ENCODE results near the gene ANXA11.

ANXA11 gene

DNA sequence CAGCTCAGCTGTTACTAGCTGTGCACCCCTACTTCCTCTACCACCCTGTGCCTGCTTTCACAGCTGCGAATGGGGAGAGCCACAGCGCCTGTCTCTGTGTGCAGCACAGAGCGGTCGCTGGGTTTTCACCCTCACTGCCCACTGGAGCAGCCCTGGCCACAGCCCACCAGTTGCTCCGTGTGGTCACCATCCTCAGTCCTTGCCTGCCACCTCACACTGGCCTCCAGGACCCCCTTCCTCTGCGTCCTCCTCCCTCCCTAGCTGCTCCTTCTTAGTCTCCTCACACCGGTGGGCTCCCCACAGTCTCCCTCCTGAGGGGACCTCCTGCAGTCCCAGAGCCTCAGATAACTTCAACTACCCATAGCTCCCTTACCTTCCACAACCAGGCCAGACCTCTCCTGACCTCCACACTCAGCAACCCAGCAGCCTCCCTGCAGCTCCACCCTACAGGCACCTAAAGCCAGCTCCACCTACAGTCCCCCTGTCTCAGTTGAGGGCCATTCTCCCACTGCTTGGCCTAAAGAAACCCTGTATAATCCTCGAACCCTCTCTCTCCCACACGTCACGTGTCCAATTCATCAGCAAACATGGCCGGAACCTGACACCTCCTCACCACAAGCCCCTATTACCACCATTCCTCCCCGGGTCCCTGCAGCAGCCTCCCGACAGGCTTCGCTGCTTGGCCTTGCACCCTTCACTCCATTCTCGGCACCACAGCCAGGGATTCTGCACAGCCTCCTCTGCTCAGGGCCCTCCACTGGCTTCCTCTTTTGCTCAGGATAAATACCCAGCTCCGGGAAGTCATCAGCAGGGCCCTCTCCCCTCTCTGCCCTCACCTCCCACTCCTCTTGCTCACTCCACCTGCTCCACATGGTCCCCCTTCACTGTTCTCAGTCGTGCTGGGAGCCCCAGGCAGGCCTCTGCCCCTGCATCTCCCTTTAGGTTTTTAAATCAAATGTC, 44.7 kb downstream of the ANXA11 start:
- DNase-seq (ENCODE audit: low spot score in 2 of 2) = no peak
- Histone ChIP-seq H3K36me3 (replicated peaks) (peaks cover 50% of the 10 kb centered on the region), H3K4me1 (no peaks in the 10 kb centered on the region), H3K9me3 (no peaks in the 10 kb centered on the region), H3K27me3 (ENCODE audit: low read depth) (no peaks in the 10 kb centered on the region), H3K4me3 (no peak overlapping the region)
- in situ Hi-C loops (cut with MboI; ENCODE audit: low sequenced_read_pairs) = no loop called here

DNA sequence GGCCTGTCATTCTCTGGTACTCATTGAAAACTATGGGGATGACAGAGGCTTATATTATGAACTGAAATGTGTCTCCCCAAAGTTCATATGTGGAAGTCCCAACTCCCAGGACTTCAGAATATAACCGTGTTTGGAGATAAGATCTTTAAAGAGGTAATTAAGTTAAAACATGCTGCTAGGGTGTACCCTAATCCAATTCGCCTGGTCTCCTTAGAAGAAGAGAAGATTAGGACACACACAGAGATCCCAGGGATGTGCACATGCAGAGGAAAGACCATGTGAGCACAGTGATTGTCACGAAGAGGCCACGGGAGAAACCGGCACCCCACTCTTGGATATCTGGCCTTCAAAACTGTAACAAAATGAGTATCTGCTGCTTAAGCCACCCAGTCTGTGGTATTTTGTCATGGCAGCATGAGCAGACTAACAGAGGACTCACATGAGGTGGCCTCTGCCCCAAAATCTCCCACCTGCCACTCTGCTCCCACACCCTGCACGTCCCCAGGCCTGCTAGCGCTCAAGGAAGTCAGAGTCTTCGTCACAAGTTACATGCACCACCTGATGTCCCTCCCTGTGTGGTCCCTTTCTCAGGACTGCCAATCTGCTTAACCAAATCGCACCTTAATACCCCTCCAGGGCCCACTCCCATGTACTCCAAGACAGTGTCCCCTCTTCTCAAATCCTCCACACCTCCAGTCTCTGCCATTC, 46.0 kb downstream of the ANXA11 start:
- H3K36me3 ChIP-seq (replicated peaks) = peaks cover 57% of the 10 kb centered on the region
- no peaks in the 10 kb centered on the region for H3K4me1 ChIP-seq
- H3K4me3 ChIP-seq = no peak overlapping the region
- no peaks in the 10 kb centered on the region for H3K27me3 ChIP-seq (ENCODE audit: low read depth)
- H3K9me3 ChIP-seq = no peaks in the 10 kb centered on the region
- DNase-seq (ENCODE audit: low spot score in 2 of 2) = no peak
- in situ Hi-C loops (cut with MboI; ENCODE audit: low sequenced_read_pairs) = no loop called here

DNA sequence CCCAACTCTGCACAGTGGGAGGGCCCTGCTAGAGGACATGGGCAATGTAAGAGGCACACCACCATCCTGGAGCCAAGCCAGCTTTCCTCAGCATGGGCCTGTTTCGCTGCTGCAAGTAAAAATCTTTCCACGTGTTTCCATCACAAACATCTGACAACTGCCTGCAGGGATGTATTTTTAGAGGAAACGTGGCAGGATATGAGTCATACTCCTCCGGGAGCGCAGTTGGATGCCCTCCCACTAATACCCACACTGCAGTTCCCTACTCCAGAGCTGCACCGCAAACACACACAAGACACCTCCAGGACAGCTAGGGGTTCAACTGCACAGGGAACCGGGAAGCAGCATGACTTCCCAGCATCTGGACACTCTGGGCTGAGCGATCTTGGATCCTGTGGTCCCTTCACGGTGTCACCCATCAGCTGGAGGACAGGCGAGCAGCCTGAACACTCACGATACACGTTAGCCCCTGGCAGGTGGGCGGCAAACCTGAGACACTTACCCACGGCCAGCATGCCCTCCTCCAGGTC, 46.7 kb downstream of the ANXA11 start:
- no peak overlapping the region for H3K4me3 ChIP-seq
- no peaks in the 10 kb centered on the region for H3K9me3 ChIP-seq
- in situ Hi-C loops (cut with MboI; ENCODE audit: low sequenced_read_pairs) = no loop called here
- no peak for DNase-seq (ENCODE audit: low spot score in 2 of 2)
- peaks cover 59% of the 10 kb centered on the region for H3K36me3 ChIP-seq (replicated peaks)
- no peaks in the 10 kb centered on the region for H3K27me3 ChIP-seq (ENCODE audit: low read depth)
- no peaks in the 10 kb centered on the region for H3K4me1 ChIP-seq

DNA sequence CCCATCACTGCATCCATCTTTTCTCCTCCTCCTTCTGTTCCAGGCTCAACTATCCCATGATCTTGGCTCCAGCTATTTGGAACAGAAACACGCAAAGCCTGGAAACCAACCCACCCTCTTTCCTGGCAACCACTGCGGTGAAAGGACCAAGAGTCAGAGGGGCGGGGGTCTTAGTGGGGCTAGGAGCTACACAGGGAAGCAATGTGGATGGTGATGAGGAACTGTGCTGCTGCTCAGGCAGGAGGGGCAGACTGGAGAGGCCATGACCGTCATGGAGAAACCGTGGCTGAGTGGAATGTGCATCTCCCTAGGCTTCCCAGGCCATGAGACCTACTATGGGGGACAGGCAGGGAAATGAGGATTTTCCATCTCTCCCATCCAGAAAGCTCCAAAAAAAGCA, 47.2 kb downstream of the ANXA11 start:
- Histone ChIP-seq H3K9me3 (no peaks in the 10 kb centered on the region), H3K36me3 (replicated peaks) (peaks cover 62% of the 10 kb centered on the region), H3K4me3 (no peak overlapping the region), H3K4me1 (no peaks in the 10 kb centered on the region), H3K27me3 (ENCODE audit: low read depth) (no peaks in the 10 kb centered on the region)
- no peak for DNase-seq (ENCODE audit: low spot score in 2 of 2)
- in situ Hi-C loops (cut with MboI; ENCODE audit: low sequenced_read_pairs) = no loop called here

DNA sequence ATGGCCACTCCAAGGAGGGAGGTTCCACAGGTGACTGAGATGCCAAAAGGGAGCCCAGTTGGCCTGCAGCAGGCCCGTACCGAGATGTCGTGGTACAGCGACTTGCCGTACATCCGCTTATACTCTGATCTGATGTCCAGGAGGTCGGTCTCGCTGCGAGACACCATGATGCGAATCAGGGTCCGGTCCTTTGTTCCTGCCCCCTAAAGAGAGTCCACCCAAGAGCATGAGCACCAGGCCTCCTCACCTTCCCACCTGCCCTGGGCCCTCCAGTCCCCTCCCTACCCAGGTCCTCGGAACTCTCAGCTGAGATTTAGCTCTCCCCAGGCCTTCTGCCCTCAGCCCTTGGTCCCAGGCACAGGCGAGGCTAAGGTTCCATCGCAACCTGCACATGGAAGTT, 47.8 kb downstream of the ANXA11 start:
- no peak for DNase-seq (ENCODE audit: low spot score in 2 of 2)
- H3K4me1 ChIP-seq = no peaks in the 10 kb centered on the region
- H3K36me3 ChIP-seq (replicated peaks) = peaks cover 59% of the 10 kb centered on the region
- no peaks in the 10 kb centered on the region for H3K27me3 ChIP-seq (ENCODE audit: low read depth)
- H3K9me3 ChIP-seq = no peaks in the 10 kb centered on the region
- in situ Hi-C loops (cut with MboI; ENCODE audit: low sequenced_read_pairs) = no loop called here
- H3K4me3 ChIP-seq = no peak overlapping the region

DNA sequence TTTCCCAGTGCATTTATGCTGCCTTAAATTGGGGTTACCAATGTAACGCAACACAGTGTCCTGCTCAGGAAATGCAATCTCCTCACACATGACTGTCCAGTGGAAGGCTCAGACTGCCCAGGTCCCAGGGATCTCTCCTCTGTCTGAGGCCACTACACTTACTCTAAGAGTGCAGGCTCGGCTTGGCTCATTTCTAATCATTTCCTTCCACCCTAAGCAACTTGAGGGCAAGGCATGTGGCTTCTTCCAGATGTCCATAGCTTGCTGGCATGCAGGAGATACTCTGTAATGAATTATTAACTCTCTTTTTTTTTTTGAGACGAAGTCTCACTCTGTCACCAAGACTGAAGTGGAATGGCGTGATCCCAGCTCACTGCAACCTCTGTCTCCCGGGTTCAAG, 49.1 kb downstream of the ANXA11 start:
- in situ Hi-C loops (cut with MboI; ENCODE audit: low sequenced_read_pairs) = no loop called here
- H3K9me3 ChIP-seq = no peaks in the 10 kb centered on the region
- H3K4me1 ChIP-seq = no peaks in the 10 kb centered on the region
- no peaks in the 10 kb centered on the region for H3K27me3 ChIP-seq (ENCODE audit: low read depth)
- DNase-seq (ENCODE audit: low spot score in 2 of 2) = no peak
- peaks cover 49% of the 10 kb centered on the region for H3K36me3 ChIP-seq (replicated peaks)
- H3K4me3 ChIP-seq = no peak overlapping the region

DNA sequence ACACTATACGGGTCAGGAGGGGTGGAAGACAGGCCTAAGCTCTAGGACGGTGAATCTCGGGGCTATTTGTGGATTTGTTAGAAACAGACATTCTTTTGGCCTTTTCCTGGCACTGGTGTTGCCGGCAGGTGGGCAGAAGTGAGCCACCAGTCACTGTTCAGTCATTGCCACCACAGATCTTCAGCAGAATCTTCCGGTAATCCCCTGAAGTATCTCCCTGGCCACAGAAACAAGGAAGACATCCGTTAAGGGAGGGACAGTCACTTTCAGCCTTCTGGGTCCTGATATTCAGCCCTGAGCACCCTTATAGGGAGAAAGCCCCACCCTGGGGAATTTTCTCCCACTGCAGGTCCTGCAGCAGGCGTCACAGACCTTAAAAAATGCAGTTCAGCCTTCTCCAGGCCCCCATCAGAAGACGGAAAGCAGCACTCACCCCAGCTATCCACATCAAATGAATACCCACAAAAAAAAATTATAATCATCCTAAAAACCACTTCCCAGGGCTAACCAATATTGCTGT, 49.6 kb downstream of the ANXA11 start:
- no peaks in the 10 kb centered on the region; the same call in 1 of the 2 replicates for H3K9me3 ChIP-seq
- no peaks in the 10 kb centered on the region for H3K4me1 ChIP-seq
- H3K36me3 ChIP-seq (replicated peaks) = peaks cover 49% of the 10 kb centered on the region
- in situ Hi-C loops (cut with MboI; ENCODE audit: low sequenced_read_pairs) = no loop called here
- no peaks in the 10 kb centered on the region for H3K27me3 ChIP-seq (ENCODE audit: low read depth)
- DNase-seq (ENCODE audit: low spot score in 2 of 2) = no peak
- H3K4me3 ChIP-seq = no peak overlapping the region

DNA sequence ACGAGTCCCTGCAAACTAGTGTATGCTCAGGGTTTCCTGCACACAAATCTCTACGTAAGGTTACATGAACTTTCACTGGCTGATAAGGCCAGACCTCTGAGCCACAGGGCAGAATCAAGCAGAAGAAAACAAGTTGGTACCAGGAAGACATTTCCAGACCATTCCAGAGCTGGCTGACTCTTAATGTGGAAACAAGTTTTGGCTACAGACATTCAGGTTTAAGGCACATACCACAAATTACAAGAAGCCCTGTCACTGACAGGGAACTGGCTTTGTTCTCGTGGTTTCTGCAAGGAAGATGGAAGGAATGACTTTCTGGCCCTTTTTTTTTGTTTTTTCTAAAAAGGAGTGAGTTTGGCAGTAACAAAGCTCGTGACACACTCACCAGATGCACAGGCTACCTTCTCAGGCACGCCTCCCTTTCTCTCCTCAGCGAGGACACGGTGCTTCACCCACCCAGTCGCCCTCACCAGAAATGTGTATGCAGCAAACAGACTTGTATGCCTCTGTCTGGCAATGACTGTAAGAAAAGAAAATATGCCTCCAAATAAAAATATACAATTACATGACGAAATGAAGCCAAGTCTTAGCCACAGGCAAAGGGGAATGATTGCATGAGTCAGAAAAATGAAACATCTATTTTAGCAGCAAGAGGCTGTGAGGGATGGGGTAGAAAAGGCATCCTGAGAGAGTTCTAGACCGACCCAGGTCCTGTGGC, 50.2 kb downstream of the ANXA11 start:
- in situ Hi-C loops (cut with MboI; ENCODE audit: low sequenced_read_pairs) = no loop called here
- Histone ChIP-seq H3K4me3 (no peak overlapping the region), H3K27me3 (ENCODE audit: low read depth) (no peaks in the 10 kb centered on the region), H3K4me1 (no peaks in the 10 kb centered on the region), H3K9me3 (peaks cover 3% of the 10 kb centered on the region; the same call in 1 of the 2 replicates), H3K36me3 (replicated peaks) (peaks cover 49% of the 10 kb centered on the region)
- no peak for DNase-seq (ENCODE audit: low spot score in 2 of 2)

DNA sequence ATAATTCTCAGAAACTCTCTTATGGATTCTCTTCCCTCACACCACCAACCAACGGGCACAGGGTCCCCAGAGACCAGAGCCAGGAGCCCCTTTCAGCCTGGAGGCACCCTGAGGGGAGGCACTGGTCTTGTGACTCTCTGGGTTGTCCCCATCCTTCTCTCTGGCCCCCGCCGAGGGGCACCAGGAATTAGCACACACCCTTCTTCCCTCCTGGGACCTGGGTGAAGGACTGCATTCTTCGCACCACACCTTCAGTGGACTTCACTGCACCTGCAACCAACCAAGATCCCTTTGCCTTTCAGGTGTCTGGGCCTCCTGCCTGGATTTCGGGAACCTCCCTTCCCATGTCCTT, 50.7 kb downstream of the ANXA11 start:
- Histone ChIP-seq H3K27me3 (ENCODE audit: low read depth) (no peaks in the 10 kb centered on the region), H3K4me3 (no peak overlapping the region), H3K4me1 (no peaks in the 10 kb centered on the region), H3K9me3 (peaks cover 7% of the 10 kb centered on the region), H3K36me3 (replicated peaks) (peaks cover 47% of the 10 kb centered on the region)
- in situ Hi-C loops (cut with MboI; ENCODE audit: low sequenced_read_pairs) = no loop called here
- no peak for DNase-seq (ENCODE audit: low spot score in 2 of 2)

DNA sequence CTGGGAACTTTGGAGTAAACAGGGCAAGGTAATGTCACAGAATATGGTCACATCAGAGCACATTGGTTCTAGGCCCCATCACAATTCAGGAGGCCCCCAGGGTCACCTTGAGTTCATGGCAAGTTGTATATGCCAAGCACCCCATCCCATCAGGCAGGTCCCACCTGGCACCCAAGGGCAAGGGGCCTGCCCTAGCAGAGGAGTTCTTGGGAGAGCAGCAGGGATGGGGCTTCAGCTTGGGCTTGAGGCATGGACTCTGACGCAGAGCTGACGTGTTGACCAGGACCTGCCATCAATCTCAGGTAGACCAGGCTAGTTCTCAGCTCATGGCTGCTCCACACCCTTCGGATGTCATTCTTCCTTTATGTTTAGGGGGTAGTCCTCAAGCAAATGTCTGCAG, 51.9 kb downstream of the ANXA11 start:
- Histone ChIP-seq H3K9me3 (peaks cover 11% of the 10 kb centered on the region), H3K27me3 (ENCODE audit: low read depth) (no peaks in the 10 kb centered on the region), H3K36me3 (replicated peaks) (peaks cover 42% of the 10 kb centered on the region), H3K4me3 (no peak overlapping the region), H3K4me1 (no peaks in the 10 kb centered on the region)
- DNase-seq (ENCODE audit: low spot score in 2 of 2) = no peak
- in situ Hi-C loops (cut with MboI; ENCODE audit: low sequenced_read_pairs) = no loop called here

DNA sequence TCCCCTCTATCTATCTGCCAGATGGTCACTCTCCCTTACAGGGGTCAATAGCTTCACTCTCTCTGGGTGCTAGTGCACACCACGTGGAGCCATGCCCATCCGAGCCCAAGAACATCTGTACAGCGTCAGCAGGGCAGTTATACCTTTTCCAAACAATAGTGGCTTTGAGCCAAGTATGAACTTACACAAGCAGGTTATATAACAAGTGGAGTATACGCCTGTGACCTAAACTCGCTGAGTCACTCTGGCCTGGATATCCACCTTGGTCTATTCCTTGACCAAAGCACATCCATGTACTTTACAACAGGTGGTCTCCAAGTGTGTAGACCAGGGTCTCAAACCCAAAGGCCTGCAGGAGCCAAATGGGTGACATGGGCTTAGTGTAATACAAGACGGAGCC, 52.5 kb downstream of the ANXA11 start:
- Histone ChIP-seq H3K4me1 (no peaks in the 10 kb centered on the region), H3K36me3 (replicated peaks) (peaks cover 35% of the 10 kb centered on the region), H3K4me3 (no peak overlapping the region), H3K27me3 (ENCODE audit: low read depth) (no peaks in the 10 kb centered on the region), H3K9me3 (peaks cover 11% of the 10 kb centered on the region)
- no peak for DNase-seq (ENCODE audit: low spot score in 2 of 2)
- in situ Hi-C loops (cut with MboI; ENCODE audit: low sequenced_read_pairs) = no loop called here

DNA sequence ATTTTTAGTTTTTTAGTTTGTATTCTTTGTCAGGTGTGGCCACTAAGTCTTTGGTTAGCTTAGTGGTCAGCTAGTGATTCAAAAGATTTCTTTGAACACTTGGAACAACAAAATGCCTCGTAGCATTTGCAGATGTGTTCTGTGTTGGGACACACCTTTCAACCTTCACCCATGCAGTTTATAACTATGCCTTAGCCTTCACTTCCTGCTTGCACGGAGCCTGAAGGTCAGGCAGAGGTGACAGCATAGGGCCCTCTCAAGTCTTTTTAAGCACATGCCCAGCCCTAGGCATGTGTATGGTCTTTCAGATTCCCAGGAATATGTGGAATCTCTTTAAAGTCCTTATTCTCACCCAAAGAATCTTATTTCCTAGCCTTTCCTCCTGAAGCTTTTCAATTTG, 55.2 kb downstream of the ANXA11 start:
- Histone ChIP-seq H3K27me3 (ENCODE audit: low read depth) (no peaks in the 10 kb centered on the region), H3K9me3 (peaks cover 11% of the 10 kb centered on the region), H3K36me3 (replicated peaks) (peaks cover 18% of the 10 kb centered on the region), H3K4me3 (no peak overlapping the region), H3K4me1 (peaks cover 14% of the 10 kb centered on the region)
- in situ Hi-C loops (cut with MboI; ENCODE audit: low sequenced_read_pairs) = no loop called here
- DNase-seq (ENCODE audit: low spot score in 2 of 2) = no peak

DNA sequence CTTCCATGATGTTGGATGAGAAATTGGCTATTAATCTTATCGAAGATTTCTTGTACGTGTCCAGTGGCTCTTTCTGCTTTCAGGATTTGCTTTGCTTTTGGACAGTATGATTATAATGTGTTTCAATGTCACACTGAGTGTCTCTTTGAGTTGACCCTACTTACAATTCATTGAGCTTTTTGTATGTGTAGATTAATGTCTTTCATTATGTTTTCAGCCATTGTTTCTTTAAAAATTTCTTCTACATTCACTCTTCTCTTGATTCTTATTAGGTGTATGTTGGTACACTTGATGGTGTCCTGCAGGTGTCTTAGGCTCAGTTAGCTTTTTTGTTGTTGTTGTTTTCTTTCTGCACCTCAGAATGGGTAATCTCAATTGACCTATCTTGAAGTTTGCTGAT, 56.2 kb downstream of the ANXA11 start:
- peaks cover 11% of the 10 kb centered on the region for H3K9me3 ChIP-seq
- H3K4me1 ChIP-seq = peaks cover 14% of the 10 kb centered on the region
- no peaks in the 10 kb centered on the region for H3K27me3 ChIP-seq (ENCODE audit: low read depth)
- no peak for DNase-seq (ENCODE audit: low spot score in 2 of 2)
- in situ Hi-C loops (cut with MboI; ENCODE audit: low sequenced_read_pairs) = loop anchor here (10.0 kb wide), 1 partner anchor 66 kb away; no protein-coding TSS in a partner anchor
- no peak overlapping the region for H3K4me3 ChIP-seq
- H3K36me3 ChIP-seq (replicated peaks) = peaks cover 8% of the 10 kb centered on the region

Measured in HAP-1 (cell line).